Parathyroid adenoma (tissue), 2 donors: ENCODE results near the gene ZNF750.

Source experiments
- H2AFZ ChIP-seq: fragments of 300-600 bp; sonication (generic); one replicate; pipeline ENCODE4 v1.7.0; 2017; ENCODE audit warnings: antibody characterized with exemption, mild to moderate bottlenecking
- H3K27ac ChIP-seq: fragments of 300-600 bp; sonication (generic); one replicate; pipeline ENCODE4 v1.7.0; 2017
- H3K27me3 ChIP-seq: fragments of 300-600 bp; sonication (generic); one replicate; pipeline ENCODE4 v1.7.0; 2017; ENCODE audit warnings: low read length; ENCODE audit not compliant: control insufficient read depth, insufficient read depth
- H3K36me3 ChIP-seq: fragments of 300-600 bp; sonication (generic); one replicate; pipeline ENCODE4 v1.7.0; 2017; ENCODE audit warnings: low read length; ENCODE audit not compliant: control insufficient read depth, insufficient read depth
- H3K4me1 ChIP-seq: fragments of 300-600 bp; sonication (generic); one replicate; pipeline ENCODE4 v1.7.0; 2017; ENCODE audit warnings: control low read depth
- H3K4me2 ChIP-seq: fragments of 300-600 bp; sonication (generic); one replicate; pipeline ENCODE4 v1.7.0; 2017; ENCODE audit warnings: low read length
- H3K4me3 ChIP-seq: fragments of 300-600 bp; sonication (generic); one replicate; pipeline ENCODE4 v1.7.0; 2017; ENCODE audit warnings: low read depth, low read length
- H3K79me2 ChIP-seq: fragments of 300-600 bp; sonication (generic); one replicate; pipeline ENCODE4 v1.7.0; 2017; ENCODE audit warnings: control low read depth
- H3K9ac ChIP-seq: fragments of 300-600 bp; sonication (generic); one replicate; pipeline ENCODE4 v1.7.0; 2017; ENCODE audit warnings: mild to moderate bottlenecking
- H3K9me3 ChIP-seq: fragments of 300-600 bp; sonication (generic); one replicate; pipeline ENCODE4 v1.7.0; 2017; ENCODE audit warnings: low read length; ENCODE audit not compliant: control insufficient read depth
- TF ChIP-seq, protein P1 (sequence below): fragments of 300-600 bp; sonication (generic); IDR thresholded peaks from one replicate; pipeline ENCODE4 v1.7.0; 2017; ENCODE audit warnings: antibody characterized with exemption, mild to moderate bottlenecking
- donor health status: primary hyperparathyroidism.

ZNF750 gene

DNA sequence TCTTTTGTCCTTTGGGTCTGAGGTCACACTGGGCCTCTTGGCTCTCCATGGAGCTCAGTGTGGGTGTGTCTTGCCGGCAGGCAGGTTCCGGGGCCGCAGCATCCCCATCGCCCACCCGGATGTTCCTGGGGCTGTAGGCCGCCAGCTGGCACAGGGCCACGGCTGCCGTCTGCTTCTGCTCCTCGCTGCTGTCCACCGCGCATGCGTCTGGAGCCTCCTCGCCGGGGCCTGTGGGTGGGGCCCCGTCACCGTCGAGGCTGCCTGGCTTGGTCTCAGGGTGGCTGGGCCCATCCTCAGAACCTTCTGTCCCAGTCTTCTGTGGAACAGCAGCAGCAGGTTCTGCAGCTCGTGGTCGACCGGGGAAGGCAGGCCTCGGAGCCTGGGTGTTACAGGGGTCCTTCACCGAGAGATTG, 9.6 kb downstream of the ZNF750 start:
- Histone ChIP-seq H3K27ac (no peak overlapping the region), H3K27me3 (no peaks in the 10 kb centered on the region), H3K4me2 (no peak overlapping the region), H3K4me1 (no peaks in the 10 kb centered on the region), H3K4me3 (no peak overlapping the region), H3K9me3 (no peaks in the 10 kb centered on the region), H3K36me3 (no peaks in the 10 kb centered on the region), H2AFZ (no peak overlapping the region), H3K9ac (no peak overlapping the region), H3K79me2 (peaks cover 23% of the 10 kb centered on the region)
- TF ChIP-seq, protein P1, sequence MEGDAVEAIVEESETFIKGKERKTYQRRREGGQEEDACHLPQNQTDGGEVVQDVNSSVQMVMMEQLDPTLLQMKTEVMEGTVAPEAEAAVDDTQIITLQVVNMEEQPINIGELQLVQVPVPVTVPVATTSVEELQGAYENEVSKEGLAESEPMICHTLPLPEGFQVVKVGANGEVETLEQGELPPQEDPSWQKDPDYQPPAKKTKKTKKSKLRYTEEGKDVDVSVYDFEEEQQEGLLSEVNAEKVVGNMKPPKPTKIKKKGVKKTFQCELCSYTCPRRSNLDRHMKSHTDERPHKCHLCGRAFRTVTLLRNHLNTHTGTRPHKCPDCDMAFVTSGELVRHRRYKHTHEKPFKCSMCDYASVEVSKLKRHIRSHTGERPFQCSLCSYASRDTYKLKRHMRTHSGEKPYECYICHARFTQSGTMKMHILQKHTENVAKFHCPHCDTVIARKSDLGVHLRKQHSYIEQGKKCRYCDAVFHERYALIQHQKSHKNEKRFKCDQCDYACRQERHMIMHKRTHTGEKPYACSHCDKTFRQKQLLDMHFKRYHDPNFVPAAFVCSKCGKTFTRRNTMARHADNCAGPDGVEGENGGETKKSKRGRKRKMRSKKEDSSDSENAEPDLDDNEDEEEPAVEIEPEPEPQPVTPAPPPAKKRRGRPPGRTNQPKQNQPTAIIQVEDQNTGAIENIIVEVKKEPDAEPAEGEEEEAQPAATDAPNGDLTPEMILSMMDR = no peak

DNA sequence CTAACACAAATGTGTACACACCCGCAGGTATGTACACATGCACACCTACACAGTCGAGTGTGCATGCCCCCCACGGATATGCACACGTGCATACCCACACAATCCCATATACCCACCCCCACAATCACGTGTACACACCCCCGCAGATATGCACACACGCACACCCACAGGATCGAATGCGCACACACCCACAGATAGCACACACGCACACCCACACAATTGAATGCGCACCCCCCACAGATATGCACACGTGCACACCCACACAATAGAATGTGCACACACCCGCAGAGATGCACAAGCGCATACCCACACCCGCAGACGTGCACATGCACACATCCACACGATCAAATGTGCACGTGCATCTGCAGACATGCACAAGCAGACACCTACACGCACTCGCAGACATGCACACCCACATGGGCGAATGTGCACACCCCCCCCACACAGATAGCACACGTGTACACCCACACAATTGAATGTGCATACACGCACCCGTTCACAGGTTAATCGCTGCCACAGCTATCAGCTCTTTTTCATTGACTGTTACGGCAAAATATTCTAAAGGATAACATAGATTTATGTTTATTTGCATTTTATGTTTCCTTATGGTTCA, 10.8 kb downstream of the ZNF750 start:
- H3K36me3 ChIP-seq = no peaks in the 10 kb centered on the region
- H3K9ac ChIP-seq = no peak overlapping the region
- no peak overlapping the region for H3K27ac ChIP-seq
- H3K79me2 ChIP-seq = peaks cover 23% of the 10 kb centered on the region
- no peak overlapping the region for H3K4me3 ChIP-seq
- no peak overlapping the region for H3K4me2 ChIP-seq
- TF ChIP-seq, protein P1 = no peak
- H2AFZ ChIP-seq = no peak overlapping the region
- no peaks in the 10 kb centered on the region for H3K9me3 ChIP-seq
- no peaks in the 10 kb centered on the region for H3K27me3 ChIP-seq
- H3K4me1 ChIP-seq = no peaks in the 10 kb centered on the region

DNA sequence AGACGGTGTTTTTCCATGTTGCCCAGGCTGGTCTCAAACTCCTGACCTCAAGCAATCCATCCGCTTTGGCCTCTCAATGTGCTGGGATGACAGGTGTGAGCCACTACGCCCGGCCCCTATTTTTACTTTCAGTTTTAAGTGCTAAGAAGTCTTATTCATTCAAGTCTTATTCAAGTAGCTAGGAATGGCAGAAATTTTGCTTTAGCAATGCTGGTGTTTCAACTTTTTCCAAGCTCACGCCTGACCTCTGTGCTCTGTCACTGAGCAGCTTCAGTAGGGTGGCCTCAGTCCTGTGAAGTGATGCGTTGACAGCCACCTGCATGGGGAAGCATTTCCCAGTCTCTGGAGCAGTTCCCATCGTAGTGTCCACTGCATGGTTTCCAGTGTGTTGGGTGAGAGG, 12.9 kb downstream of the ZNF750 start:
- H3K4me1 ChIP-seq = no peaks in the 10 kb centered on the region
- H3K36me3 ChIP-seq = no peaks in the 10 kb centered on the region
- no peak overlapping the region for H3K9ac ChIP-seq
- no peak overlapping the region for H3K4me3 ChIP-seq
- H3K79me2 ChIP-seq = peaks cover 20% of the 10 kb centered on the region
- TF ChIP-seq, protein P1 = no peak
- no peak overlapping the region for H3K4me2 ChIP-seq
- no peak overlapping the region for H2AFZ ChIP-seq
- no peaks in the 10 kb centered on the region for H3K9me3 ChIP-seq
- H3K27me3 ChIP-seq = no peaks in the 10 kb centered on the region
- no peak overlapping the region for H3K27ac ChIP-seq

DNA sequence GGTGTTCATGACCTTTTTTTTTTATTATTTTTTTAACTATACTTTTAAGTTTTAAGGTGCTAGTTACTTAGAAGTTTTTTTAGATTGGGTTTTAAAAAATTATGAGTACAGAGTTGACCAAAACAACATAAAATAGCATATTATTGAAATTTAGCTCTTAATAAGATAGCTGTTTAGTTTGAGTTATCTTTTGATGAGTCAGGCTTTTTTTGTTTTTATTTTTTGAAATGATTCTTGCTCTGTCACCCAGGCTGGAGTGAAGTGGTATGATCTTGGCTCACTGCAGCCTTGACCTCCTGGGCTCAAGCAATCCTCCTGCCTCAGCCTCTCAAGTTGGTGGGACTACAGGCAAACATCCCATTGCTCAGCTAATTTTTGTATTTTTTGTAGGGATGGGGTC, 13.6 kb downstream of the ZNF750 start:
- H2AFZ ChIP-seq = no peak overlapping the region
- H3K4me1 ChIP-seq = no peaks in the 10 kb centered on the region
- H3K36me3 ChIP-seq = no peaks in the 10 kb centered on the region
- no peaks in the 10 kb centered on the region for H3K9me3 ChIP-seq
- peaks cover 18% of the 10 kb centered on the region for H3K79me2 ChIP-seq
- TF ChIP-seq, protein P1 = no peak
- H3K9ac ChIP-seq = no peak overlapping the region
- no peak overlapping the region for H3K4me2 ChIP-seq
- H3K27me3 ChIP-seq = no peaks in the 10 kb centered on the region
- no peak overlapping the region for H3K27ac ChIP-seq
- H3K4me3 ChIP-seq = no peak overlapping the region

DNA sequence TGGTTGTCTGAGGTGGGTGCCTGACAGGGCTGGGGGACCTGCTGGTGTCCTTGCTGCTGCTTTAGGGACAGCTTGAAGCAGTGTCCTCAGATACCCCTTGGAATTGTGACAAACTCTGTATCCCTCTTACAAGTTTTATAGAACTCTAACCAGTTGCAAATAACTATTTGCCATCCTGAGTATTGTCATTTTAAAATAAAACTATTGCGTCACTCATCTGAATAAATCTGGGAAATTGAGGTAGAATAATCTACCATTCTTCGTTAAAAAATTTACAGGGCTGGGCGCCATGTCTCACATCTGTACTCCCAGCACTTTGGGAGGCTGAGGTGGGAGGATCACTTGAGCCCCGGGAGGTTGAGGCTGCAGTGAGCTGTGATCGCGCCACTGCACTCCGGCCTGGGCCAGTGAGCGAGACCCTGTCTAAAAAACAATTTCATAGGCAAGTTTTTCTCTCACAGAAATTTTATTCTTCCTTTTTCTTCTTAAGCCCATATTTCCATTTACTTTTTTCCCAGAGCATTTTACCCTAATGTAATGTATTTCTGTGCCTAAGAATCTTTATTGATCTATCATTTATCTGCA, 14.2 kb downstream of the ZNF750 start:
- H2AFZ ChIP-seq = no peak overlapping the region
- no peak overlapping the region for H3K9ac ChIP-seq
- H3K4me1 ChIP-seq = no peaks in the 10 kb centered on the region
- TF ChIP-seq, protein P1 = no peak
- peaks cover 14% of the 10 kb centered on the region for H3K79me2 ChIP-seq
- no peaks in the 10 kb centered on the region for H3K27me3 ChIP-seq
- no peak overlapping the region for H3K27ac ChIP-seq
- no peak overlapping the region for H3K4me3 ChIP-seq
- no peak overlapping the region for H3K4me2 ChIP-seq
- no peaks in the 10 kb centered on the region for H3K36me3 ChIP-seq
- no peaks in the 10 kb centered on the region for H3K9me3 ChIP-seq
